Cardiac fibroblast (primary cell): ENCODE results near the gene SPR.
A peak's percentile ranks its signal among the peaks of the same experiment; 100 is the strongest.

Experiments used
- DNase-seq, 2 donors: peaks; one replicate each; pipeline versions ENCODE4 v3.0.0 to v3.0.0-alpha.2; 2010; ENCODE audit warnings: low read depth in 2 of 2
- H3K4me3 ChIP-seq, 2 donors: replicated peaks in 1 of 2; 1 replicate in 1 of 2; 2 replicates in 1 of 2; pipeline ENCODE4 v1.5.1; 2011; ENCODE audit warnings: low read depth in 2 of 2, low read length in 2 of 2, mild to moderate bottlenecking in 2 of 2, moderate library complexity in 1 of 2
- CTCF ChIP-seq: IDR thresholded peaks from one replicate; pipeline ENCODE4 v1.5.1; 2011; ENCODE audit warnings: low read depth, mild to moderate bottlenecking, low read length, inconsistent platforms

Gene SPR

GRCh38 chr2:72915320-72915906 is 28.2 kb downstream of the SPR start:
- H3K4me3 ChIP-seq, result no peak overlapping the region
- TF ChIP-seq CTCF, result no peak
- DNase-seq, result no peak

- DNase-seq, result peak; percentile 24 to 31
- no peak for TF ChIP-seq CTCF
Measured at GRCh38 chr2:72915907-72916742, 28.9 kb downstream of the SPR start.

GRCh38 chr2:72916743-72917137 is 29.5 kb downstream of the SPR start:
- no peak for TF ChIP-seq CTCF
- H3K4me3 ChIP-seq, result no peak overlapping the region
- DNase-seq, result no peak

More at GRCh38 chr2:72915907-72916742, 28.9 kb downstream of the SPR start:
- H3K4me3 ChIP-seq, result no peak overlapping the region

- no peak for DNase-seq
- no peak within 1 kb of the TSS for H3K4me3 ChIP-seq
- no peak for TF ChIP-seq CTCF
Measured at GRCh38 chr2:72917138-72917876, 30.1 kb downstream of the SPR start, which contains the start of gene EMX1. TSS of gene EMX1 (plus strand) at chr2:72917519. CDS start at chr2:72917853, 334 bp downstream.

- no peak for TF ChIP-seq CTCF
- H3K4me3 ChIP-seq, result no peak overlapping the region
- DNase-seq, result no peak
Measured at GRCh38 chr2:72917877-72918553, 30.8 kb downstream of the SPR start.
